Measurements from ENCODE around the gene RAB5A.
"Not testable (repeated sequence)": the region's sequence is repeated elsewhere in the genome, so short reads cannot be mapped to it uniquely, and the experiment has no call there.

RAB5A gene

DNA sequence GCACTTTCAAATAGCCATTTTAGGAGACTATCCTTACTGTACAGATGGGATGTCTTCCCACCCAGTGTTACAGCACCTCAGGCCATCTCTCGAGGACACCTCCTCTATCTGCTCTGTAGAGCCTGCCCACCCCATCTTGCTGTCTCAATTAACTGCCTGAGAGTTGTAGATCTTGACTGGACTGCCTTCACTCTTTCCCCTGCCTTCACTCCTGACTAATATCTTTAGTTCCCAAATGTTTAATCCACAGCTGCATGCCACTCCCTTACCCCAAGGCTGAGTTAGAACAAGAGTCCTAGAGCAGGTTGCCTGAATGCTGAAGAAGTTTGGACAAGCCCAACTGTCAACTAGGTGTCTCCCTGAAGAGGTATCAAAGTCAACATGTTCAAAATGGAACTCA, 66.5 kb downstream of the RAB5A start:
- H4K20me1 ChIP-seq (ENCODE audit: insufficient read depth, low read length), result no peaks in the 10 kb centered on the region
- no peaks in the 10 kb centered on the region for H3K9me2 ChIP-seq (ENCODE audit: low read depth, low read length)
- no peaks in the 10 kb centered on the region for H3F3A ChIP-seq (ENCODE audit: insufficient read depth, low read length)
- TF ChIP-seq, protein P1, sequence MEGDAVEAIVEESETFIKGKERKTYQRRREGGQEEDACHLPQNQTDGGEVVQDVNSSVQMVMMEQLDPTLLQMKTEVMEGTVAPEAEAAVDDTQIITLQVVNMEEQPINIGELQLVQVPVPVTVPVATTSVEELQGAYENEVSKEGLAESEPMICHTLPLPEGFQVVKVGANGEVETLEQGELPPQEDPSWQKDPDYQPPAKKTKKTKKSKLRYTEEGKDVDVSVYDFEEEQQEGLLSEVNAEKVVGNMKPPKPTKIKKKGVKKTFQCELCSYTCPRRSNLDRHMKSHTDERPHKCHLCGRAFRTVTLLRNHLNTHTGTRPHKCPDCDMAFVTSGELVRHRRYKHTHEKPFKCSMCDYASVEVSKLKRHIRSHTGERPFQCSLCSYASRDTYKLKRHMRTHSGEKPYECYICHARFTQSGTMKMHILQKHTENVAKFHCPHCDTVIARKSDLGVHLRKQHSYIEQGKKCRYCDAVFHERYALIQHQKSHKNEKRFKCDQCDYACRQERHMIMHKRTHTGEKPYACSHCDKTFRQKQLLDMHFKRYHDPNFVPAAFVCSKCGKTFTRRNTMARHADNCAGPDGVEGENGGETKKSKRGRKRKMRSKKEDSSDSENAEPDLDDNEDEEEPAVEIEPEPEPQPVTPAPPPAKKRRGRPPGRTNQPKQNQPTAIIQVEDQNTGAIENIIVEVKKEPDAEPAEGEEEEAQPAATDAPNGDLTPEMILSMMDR (IDR thresholded peaks at IDR 0.05; ENCODE audit: low read length), result no peak
- no peak for TF ChIP-seq EZH2 (IDR thresholded peaks at IDR 0.05; ENCODE audit: borderline replicate concordance, low read length)
- H3K27ac ChIP-seq (ENCODE audit: low read depth, low read length, poor library complexity, severe bottlenecking), result no peak overlapping the region
- H3K4me3 ChIP-seq (ENCODE audit: low read depth, low read length, poor library complexity, severe bottlenecking), result no peak overlapping the region
- H3K79me2 ChIP-seq (ENCODE audit: insufficient read depth, low read length), result no peaks in the 10 kb centered on the region
- H3K9me3 ChIP-seq (ENCODE audit: low read length), result no peaks in the 10 kb centered on the region
- no peaks in the 10 kb centered on the region for H3K4me1 ChIP-seq (ENCODE audit: insufficient read depth, low read length, severe bottlenecking)
- no peaks in the 10 kb centered on the region for H3K27me3 ChIP-seq (ENCODE audit: insufficient read depth, low read length)
- no peak overlapping the region for H3K4me2 ChIP-seq (ENCODE audit: low read length)
- no peaks in the 10 kb centered on the region for H3K36me3 ChIP-seq (ENCODE audit: insufficient read depth, low read length)
- H2AFZ ChIP-seq (ENCODE audit: low read length), result no peak overlapping the region
- no peak overlapping the region for H3K9ac ChIP-seq (ENCODE audit: low read length)

DNA sequence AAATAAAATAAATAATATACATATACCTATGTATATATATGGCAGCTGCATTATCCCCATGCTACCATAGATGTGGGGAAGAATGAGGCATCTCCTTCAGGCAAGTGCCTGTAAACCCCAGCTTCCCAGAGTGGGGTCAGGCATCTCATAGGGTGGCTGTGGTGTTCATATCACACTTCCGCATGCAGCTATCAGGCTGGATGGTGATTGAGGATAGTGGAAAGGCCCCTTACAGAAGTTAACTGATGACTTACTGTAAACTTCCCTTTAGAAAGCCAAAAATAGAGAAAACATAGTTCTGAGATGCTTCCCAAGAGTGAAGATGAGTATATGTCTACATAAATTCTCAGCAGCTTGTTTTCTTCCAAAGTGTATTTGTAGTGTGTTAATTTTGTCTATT, 68.6 kb downstream of the RAB5A start:
- H3K27ac ChIP-seq (ENCODE audit: low read depth, low read length, poor library complexity, severe bottlenecking), result no peak overlapping the region
- no peaks in the 10 kb centered on the region for H3K79me2 ChIP-seq (ENCODE audit: insufficient read depth, low read length)
- H3K36me3 ChIP-seq (ENCODE audit: insufficient read depth, low read length), result no peaks in the 10 kb centered on the region
- no peak overlapping the region for H3K4me3 ChIP-seq (ENCODE audit: low read depth, low read length, poor library complexity, severe bottlenecking)
- H2AFZ ChIP-seq (ENCODE audit: low read length), result no peak overlapping the region
- H3F3A ChIP-seq (ENCODE audit: insufficient read depth, low read length), result no peaks in the 10 kb centered on the region
- no peak for TF ChIP-seq EZH2 (IDR thresholded peaks at IDR 0.05; ENCODE audit: borderline replicate concordance, low read length)
- TF ChIP-seq, protein P1 (IDR thresholded peaks at IDR 0.05; ENCODE audit: low read length), result no peak
- no peaks in the 10 kb centered on the region for H3K9me3 ChIP-seq (ENCODE audit: low read length)
- H4K20me1 ChIP-seq (ENCODE audit: insufficient read depth, low read length), result no peaks in the 10 kb centered on the region
- no peaks in the 10 kb centered on the region for H3K27me3 ChIP-seq (ENCODE audit: insufficient read depth, low read length)
- H3K9me2 ChIP-seq (ENCODE audit: low read depth, low read length), result no peaks in the 10 kb centered on the region
- H3K4me2 ChIP-seq (ENCODE audit: low read length), result no peak overlapping the region
- H3K4me1 ChIP-seq (ENCODE audit: insufficient read depth, low read length, severe bottlenecking), result no peaks in the 10 kb centered on the region
- no peak overlapping the region for H3K9ac ChIP-seq (ENCODE audit: low read length)

DNA sequence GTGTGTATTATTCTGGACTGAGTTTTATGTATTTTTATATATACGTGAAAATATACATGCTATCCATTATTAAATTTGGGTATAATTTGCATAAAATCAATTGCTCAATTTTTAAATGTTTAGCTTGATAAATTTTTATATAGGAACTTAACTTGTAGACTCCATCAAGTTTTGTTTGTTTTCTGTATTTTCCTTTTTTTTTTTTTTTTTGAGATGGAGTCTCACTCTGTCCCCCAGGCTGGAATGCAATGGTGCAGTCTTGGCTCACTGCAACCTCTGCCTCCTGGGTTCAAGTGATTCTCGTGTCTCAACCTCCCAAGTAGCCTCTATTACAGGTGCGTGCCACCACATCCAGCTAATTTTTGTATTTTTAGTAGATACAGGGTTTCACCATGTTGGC, 69.2 kb downstream of the RAB5A start:
- H2AFZ ChIP-seq (ENCODE audit: low read length); H3K27ac ChIP-seq (ENCODE audit: low read depth, low read length, poor library complexity, severe bottlenecking); H3K9ac ChIP-seq (ENCODE audit: low read length); H3F3A ChIP-seq (ENCODE audit: insufficient read depth, low read length); H3K36me3 ChIP-seq (ENCODE audit: insufficient read depth, low read length); H3K9me2 ChIP-seq (ENCODE audit: low read depth, low read length); H3K4me3 ChIP-seq (ENCODE audit: low read depth, low read length, poor library complexity, severe bottlenecking); H3K9me3 ChIP-seq (ENCODE audit: low read length); H3K79me2 ChIP-seq (ENCODE audit: insufficient read depth, low read length); H3K4me1 ChIP-seq (ENCODE audit: insufficient read depth, low read length, severe bottlenecking); H4K20me1 ChIP-seq (ENCODE audit: insufficient read depth, low read length); H3K4me2 ChIP-seq (ENCODE audit: low read length); H3K27me3 ChIP-seq (ENCODE audit: insufficient read depth, low read length): not testable (repeated sequence)

DNA sequence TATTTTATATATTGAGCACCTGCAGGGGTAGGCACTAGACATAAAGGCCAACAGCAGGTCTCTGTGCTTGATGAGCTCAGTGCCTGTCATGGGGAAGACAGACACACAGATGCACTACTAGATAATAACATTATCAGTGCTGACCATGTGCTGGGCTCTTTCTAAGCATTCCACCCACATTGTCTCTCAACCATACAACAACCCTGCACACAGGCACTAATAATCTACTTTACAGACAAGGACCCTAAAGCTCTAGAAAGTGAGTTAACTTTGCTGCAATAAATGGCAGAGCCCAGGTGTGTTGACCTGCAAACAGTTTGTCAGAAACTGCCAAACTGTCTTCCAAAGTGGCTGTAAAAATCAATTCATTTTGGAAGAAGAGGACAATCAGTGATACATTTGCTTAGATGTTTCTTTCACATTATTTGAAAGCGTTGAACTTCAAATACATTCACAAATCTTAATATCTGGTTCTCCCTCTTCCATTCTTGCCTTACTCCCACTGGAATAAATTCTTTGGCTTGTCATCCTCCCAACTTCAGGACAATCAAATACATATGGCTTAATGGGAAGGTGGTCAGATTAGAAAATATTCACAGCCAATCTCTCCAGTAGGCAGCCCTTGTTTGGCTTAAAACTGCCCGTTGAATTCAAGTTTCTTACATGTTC, 76.2 kb downstream of the RAB5A start:
- no peaks in the 10 kb centered on the region for H3K79me2 ChIP-seq (ENCODE audit: insufficient read depth, low read length)
- peaks cover 12% of the 10 kb centered on the region for H3K4me1 ChIP-seq (ENCODE audit: insufficient read depth, low read length, severe bottlenecking)
- H3K27ac ChIP-seq (ENCODE audit: low read depth, low read length, poor library complexity, severe bottlenecking), result no peak overlapping the region
- no peaks in the 10 kb centered on the region for H3F3A ChIP-seq (ENCODE audit: insufficient read depth, low read length)
- no peak overlapping the region for H3K4me2 ChIP-seq (ENCODE audit: low read length)
- H3K36me3 ChIP-seq (ENCODE audit: insufficient read depth, low read length), result no peaks in the 10 kb centered on the region
- no peak overlapping the region for H2AFZ ChIP-seq (ENCODE audit: low read length)
- H3K9me2 ChIP-seq (ENCODE audit: low read depth, low read length), result no peaks in the 10 kb centered on the region
- TF ChIP-seq EZH2 (IDR thresholded peaks at IDR 0.05; ENCODE audit: borderline replicate concordance, low read length), result no peak
- TF ChIP-seq, protein P1 (IDR thresholded peaks at IDR 0.05; ENCODE audit: low read length), result no peak
- H3K4me3 ChIP-seq (ENCODE audit: low read depth, low read length, poor library complexity, severe bottlenecking), result no peak overlapping the region
- no peak overlapping the region for H3K9ac ChIP-seq (ENCODE audit: low read length)
- H3K9me3 ChIP-seq (ENCODE audit: low read length), result no peaks in the 10 kb centered on the region
- H4K20me1 ChIP-seq (ENCODE audit: insufficient read depth, low read length), result no peaks in the 10 kb centered on the region
- no peaks in the 10 kb centered on the region for H3K27me3 ChIP-seq (ENCODE audit: insufficient read depth, low read length)

Data from OCI-LY1 (cell line).